Dedifferentiated amniotic fluid mesenchymal stem cell (primary cell): Measurements from ENCODE around the gene SEMA6D.

ENCODE experiments used
- DNase-seq: peaks from one replicate; pipeline ENCODE4 v3.0.0-alpha.2; 2016; ENCODE audit errors: extremely low spot score

The SEMA6D gene, protein sequence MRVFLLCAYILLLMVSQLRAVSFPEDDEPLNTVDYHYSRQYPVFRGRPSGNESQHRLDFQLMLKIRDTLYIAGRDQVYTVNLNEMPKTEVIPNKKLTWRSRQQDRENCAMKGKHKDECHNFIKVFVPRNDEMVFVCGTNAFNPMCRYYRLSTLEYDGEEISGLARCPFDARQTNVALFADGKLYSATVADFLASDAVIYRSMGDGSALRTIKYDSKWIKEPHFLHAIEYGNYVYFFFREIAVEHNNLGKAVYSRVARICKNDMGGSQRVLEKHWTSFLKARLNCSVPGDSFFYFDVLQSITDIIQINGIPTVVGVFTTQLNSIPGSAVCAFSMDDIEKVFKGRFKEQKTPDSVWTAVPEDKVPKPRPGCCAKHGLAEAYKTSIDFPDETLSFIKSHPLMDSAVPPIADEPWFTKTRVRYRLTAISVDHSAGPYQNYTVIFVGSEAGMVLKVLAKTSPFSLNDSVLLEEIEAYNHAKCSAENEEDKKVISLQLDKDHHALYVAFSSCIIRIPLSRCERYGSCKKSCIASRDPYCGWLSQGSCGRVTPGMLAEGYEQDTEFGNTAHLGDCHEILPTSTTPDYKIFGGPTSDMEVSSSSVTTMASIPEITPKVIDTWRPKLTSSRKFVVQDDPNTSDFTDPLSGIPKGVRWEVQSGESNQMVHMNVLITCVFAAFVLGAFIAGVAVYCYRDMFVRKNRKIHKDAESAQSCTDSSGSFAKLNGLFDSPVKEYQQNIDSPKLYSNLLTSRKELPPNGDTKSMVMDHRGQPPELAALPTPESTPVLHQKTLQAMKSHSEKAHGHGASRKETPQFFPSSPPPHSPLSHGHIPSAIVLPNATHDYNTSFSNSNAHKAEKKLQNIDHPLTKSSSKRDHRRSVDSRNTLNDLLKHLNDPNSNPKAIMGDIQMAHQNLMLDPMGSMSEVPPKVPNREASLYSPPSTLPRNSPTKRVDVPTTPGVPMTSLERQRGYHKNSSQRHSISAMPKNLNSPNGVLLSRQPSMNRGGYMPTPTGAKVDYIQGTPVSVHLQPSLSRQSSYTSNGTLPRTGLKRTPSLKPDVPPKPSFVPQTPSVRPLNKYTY

GRCh38 chr15:47717036-47717612 lies at the start of gene SEMA6D:
Gene SEMA6D, plus strand, starts transcription at chr15:47717505. Its CDS starts 42,294 bp downstream, at chr15:47759799.
- DNase-seq: peak; percentile 81

DNA sequence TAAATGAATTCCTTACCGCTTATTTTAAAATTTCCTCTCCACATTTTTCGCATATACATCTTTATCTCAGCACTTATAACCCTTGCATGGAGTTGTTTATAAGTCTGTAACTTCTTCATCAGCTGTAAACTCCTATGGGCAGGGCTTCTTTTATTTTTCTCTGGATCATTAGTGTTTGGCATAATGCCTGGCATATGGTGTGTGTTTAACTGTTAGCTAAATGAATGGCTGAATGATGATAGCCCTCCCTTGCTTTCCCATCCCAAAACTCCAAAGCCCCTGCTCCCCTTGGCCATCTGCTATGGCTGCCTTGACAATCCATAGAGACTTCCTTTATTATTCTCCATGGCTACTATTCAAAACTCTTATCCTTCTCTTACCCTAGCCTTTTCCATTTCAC lies 48.1 kb upstream of the SEMA6D start:
- DNase-seq: no peak

DNA sequence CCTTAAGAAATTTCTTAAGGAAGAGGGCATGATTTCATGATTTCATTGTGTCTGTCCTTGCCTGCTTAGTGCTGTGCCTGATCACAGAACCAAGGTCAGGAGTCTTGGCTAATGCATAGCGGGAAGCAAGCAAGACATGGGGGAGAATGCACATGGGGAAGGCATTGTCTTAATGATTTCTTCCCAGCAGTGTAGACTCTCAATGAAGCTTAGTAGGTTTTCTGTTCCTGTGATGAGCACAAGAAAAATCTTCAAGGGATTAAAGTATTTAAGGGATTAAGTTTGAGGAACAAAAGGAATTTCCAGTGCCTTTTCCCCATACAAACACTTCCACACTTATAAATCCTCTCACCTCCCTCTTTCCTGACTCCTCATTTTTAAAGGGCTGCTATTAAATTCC lies 46.9 kb upstream of the SEMA6D start:
- DNase-seq: no peak

DNA sequence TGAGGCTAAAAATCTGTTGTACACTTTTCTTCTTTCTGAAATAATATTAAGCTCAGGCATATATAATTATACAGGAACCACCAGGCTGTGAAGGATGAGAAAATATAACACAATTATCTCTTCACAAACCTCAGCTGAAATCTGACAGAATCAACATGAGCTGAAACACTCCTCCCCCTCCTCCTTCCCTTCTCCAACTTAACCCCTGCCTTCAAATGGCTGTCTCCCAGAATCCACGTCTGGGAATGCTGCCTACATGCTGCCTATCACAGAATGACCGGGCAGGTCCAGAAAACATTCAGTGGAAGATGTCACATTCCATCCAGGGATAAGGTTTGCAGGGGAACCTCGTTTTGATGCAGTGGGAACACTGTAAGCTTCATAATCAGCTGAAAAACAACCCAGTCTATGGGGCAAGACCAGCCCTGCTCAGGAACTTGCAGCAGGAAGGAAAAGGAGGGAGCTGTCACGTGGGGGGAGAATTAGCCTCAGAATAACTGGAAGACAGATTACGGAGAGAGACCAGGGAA lies 44.0 kb upstream of the SEMA6D start:
- no peak for DNase-seq

DNA sequence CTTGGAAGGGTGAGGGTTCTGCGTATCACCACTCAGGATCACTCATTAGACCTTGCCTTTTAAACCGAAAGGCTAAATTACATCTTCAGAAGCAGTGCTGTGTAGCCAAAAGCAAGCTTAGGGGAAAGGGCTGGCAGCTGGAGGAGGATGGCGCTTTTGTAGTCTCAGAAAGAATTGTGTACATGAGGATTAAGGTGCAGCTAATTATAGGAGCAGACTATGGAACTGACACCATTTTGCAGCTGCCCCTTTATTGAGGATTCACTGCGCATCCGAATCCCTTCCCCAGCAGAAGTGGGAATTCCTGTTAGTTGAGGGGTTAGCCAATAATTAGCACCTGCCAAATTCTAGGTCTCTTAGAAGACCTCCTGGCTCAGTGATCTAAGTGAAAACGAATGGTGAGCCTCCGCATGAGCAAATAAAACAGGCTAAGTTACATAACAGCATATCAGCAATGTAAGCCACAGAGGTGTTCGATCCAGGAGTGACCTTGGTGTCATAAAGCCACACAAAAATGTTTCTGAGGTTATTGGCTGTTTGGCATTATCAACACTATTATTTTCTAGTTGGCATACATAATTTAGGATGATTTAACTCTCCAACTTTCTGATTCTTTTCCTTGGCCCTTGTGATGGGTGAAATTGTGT lies 42.6 kb upstream of the SEMA6D start:
- no peak for DNase-seq

DNA sequence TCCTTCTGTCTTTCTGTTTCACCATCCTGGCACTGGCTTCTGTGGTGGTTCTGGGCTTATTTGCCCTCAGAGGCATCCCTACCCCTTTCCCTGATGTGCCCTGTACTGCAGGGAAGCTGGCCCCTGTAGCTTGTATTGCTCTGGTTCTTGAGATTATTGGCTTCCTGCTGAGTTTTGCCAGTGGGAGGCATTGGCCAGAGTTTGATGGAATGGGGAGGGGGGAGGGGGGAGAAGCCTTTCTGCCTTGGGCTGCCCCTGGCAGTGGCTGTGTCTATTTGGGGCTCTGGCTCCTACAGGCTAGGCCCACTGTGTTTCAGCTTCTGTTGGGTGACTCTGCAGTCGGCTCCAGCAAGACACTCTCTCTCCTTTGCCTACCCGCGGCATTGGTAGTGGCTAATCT lies 41.6 kb upstream of the SEMA6D start:
- DNase-seq: no peak

DNA sequence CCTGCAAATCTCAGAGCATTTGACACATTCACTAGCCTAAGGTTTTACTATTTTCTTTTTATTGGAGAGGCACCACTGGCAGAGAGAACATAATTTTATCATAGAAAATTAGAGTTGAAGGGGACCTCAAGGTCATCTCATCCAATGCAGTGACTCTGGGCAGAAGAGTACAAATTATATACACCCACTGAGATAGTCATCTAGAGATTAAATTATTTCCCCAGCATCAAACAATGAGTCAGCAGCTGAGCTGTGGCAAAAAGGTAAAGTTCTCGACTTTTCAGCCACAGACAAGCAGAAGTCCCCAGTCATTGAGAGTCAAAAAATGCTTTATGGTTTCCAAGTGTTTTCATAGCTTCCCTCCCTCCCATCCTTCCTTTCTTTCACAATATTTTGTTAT lies 39.3 kb upstream of the SEMA6D start:
- DNase-seq: no peak

DNA sequence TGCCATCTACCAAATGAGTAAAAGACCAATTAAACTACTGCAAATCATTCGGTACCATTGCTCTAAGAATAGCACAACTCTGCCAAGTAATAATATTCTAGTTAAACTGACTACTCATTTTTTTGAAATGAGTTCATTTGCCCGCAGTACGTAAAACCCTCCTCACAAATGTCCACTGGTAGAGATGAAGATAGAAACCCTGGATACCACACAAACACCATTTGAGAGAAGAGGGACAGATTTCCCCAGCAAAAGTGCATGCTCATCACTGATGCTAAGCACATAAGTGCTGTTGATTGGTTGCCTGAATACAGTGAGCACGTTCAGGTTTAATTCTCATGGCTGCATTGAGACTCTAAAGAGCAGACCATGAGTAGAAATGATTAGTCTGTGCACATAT lies 34.6 kb upstream of the SEMA6D start:
- DNase-seq: no peak

DNA sequence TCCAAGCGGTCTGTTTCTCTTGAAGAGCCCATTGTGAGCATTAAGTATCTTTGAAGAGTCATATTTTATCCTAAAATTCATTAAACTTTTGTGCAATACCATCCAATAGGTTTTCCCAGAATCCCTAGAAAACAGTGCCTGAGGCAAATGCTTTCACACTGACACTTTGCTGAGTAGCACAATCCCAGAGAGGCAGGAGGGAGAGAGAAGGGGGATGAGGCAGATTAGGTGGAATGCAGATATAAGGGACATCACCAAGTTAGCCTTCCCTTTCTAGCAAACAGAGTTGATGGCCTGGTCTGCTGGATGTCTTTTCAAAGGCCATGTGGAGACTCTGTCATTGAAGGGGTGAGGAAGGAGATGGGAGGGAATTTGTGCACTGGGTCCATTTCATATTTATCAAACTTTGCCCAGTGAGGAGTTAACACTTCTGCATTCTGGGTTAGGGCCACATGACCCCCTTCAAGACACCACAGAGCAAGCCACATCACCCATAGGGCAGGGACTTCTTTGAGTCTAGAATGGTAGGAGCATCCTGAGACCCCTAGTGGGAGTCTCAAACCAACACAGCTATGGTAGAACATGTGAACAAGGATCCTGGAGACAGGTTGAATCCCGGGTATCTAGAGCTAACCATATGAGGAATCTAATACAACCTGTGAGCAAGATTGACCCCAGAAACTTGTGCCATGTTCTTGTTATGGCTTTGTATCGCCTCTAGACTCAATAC lies 32.0 kb upstream of the SEMA6D start:
- DNase-seq: peak; percentile 45

- no peak for DNase-seq
Measured at GRCh38 chr15:47688573-47689086, 28.7 kb upstream of the SEMA6D start.

- DNase-seq: no peak
Measured at GRCh38 chr15:47689660-47690059, 27.6 kb upstream of the SEMA6D start.

GRCh38 chr15:47691882-47692281 lies 25.4 kb upstream of the SEMA6D start:
- no peak for DNase-seq

DNA sequence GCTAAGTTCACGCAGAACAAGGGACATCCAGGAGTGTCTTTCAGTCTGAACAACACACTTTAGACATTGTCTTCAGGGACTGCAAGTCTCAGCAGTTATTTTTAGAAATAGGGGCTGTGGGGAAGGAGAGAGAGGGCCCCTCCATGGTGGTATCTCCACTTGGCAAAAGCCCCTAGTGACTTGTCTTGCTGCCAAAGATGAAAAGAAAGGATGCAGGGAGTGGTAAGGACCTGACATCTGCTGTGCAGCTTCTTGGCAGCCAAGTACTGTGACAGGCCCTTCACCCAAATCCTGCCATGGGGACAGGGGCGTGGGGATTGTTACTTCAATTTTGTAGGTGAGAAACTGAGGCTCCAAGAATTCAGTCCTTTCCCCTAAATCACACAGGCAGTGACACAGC lies 21.0 kb upstream of the SEMA6D start:
- DNase-seq: no peak

DNA sequence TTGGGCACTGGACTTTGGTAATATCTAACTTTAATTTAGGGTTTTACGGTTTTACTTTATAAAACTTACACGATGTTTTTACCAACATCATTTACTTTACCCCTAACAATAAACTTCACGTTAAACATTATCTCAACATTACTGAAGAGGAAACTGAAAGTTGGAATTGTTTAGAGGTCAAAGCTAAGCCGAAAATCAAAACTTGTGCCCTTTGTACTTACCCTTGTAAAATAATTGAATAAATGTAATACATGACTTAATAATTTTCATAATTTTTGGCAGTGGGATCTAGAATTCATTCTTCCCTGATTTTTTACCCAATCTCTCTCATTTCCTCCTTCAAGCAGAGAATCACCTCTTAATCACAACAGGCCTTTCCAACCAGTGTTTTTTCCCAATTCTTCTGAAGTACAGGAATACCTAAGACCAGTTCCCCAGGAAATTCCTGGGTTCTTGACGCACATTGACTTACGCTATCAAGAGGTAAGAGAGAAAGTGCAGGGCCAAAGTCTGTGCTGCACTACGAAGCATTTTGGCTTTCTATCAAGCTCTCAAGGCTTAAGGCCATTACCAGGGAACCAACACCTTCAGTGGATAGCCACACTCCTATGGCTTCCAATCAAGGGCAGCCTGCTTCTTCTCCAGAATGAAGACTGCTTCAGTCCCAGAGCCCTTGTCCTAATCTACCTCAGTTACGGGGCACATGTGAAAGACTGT lies 11.9 kb upstream of the SEMA6D start:
- no peak for DNase-seq

GRCh38 chr15:47707391-47707790 lies 9.9 kb upstream of the SEMA6D start:
- no peak for DNase-seq

- no peak for DNase-seq
Measured at GRCh38 chr15:47708161-47708980, 8.9 kb upstream of the SEMA6D start.

- DNase-seq: no peak
Measured at GRCh38 chr15:47711655-47712054, 5.7 kb upstream of the SEMA6D start.

DNA sequence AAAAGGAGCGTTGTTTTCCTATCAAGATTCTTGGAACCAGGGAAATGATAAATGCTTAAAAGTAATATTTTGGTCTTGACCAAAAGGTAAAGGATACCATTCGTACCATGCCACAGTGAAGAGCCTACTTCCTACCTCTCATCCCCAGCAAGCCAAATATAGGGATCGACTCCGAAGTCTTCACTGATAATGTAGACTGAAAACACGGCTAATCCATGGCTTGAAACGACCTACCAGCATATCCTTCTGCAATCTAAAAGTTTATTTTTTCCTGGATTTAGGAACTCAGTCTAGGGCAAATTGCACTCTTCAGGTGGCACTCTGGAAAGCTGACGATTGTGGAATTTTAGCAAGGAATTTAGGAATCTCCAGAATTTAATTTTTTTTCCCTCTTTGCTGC lies 1.9 kb upstream of the SEMA6D start:
- no peak for DNase-seq

GRCh38 chr15:47715856-47716445 lies 1.4 kb upstream of the SEMA6D start:
- no peak for DNase-seq
